Endothelial cell (in vitro differentiated cells): ENCODE results near the gene OTOP2. TPM values are rescaled to one million over a fixed set of nuclear protein-coding genes. Genes with fewer than 3 reads are reported as not detected.

Experiments used
- DNase-seq: peaks from one replicate; pipeline ENCODE4 v3.0.0; 2021; ENCODE audit warnings: low spot score
- H3K27ac Mint-ChIP-seq: one replicate; pipeline ENCODE4 v1.8.0; 2021; ENCODE audit warnings: mixed read lengths, inconsistent platforms; ENCODE audit not compliant: unreplicated experiment
- H3K27me3 Mint-ChIP-seq: one replicate; pipeline ENCODE4 v1.8.0; 2021; ENCODE audit warnings: mild to moderate bottlenecking, moderate library complexity, mixed read lengths, inconsistent platforms; ENCODE audit not compliant: unreplicated experiment
- H3K36me3 Mint-ChIP-seq: one replicate; pipeline ENCODE4 v1.8.0; 2021; ENCODE audit warnings: mild to moderate bottlenecking, low read depth, mixed read lengths, inconsistent platforms; ENCODE audit not compliant: unreplicated experiment
- H3K4me1 Mint-ChIP-seq: one replicate; pipeline ENCODE4 v1.8.0; 2021; ENCODE audit warnings: mild to moderate bottlenecking, mixed read lengths, inconsistent platforms; ENCODE audit not compliant: unreplicated experiment
- H3K4me3 Mint-ChIP-seq: one replicate; pipeline ENCODE4 v1.8.0; 2021; ENCODE audit warnings: mild to moderate bottlenecking, mixed read lengths, inconsistent platforms; ENCODE audit not compliant: unreplicated experiment
- H3K9me3 Mint-ChIP-seq: one replicate; pipeline ENCODE4 v1.8.0; 2021; ENCODE audit warnings: mixed read lengths, inconsistent platforms; ENCODE audit not compliant: unreplicated experiment
- CTCF ChIP-seq: fragments of 200-600 bp; sonication (generic); IDR thresholded peaks from one replicate; pipeline ENCODE4 v1.5.0; 2021; ENCODE audit warnings: antibody characterized with exemption; ENCODE audit not compliant: unreplicated experiment
- total RNA-seq: library from RNA; stranded (reverse); fragmentation: NEBNext Ultra II Directional; extraction: Animal tissue kit (Norgen Biotek cat#: 25700); gene quantifications from one replicate; pipeline ENCODE4 v1.2.1, GENCODE V29; 2021; ENCODE audit not compliant: unreplicated experiment

OTOP2 gene
- total RNA-seq, 1 donor from 2014 or later = not detected

GRCh38 chr17:74952431-74953133 lies 28.5 kb downstream of the OTOP2 start:
- H3K4me1 Mint-ChIP-seq = no peaks in the 10 kb centered on the region

GRCh38 chr17:74953134-74953687 lies 29.1 kb downstream of the OTOP2 start:
- Mint-ChIP-seq H3K27me3 (peaks cover 13% of the 10 kb centered on the region), H3K27ac (no peak overlapping the region), H3K36me3 (peaks cover 18% of the 10 kb centered on the region), H3K9me3 (no peaks in the 10 kb centered on the region), H3K4me3 (no peak overlapping the region), H3K4me1 (no peaks in the 10 kb centered on the region)
- DNase-seq = no peak
- no peak for TF ChIP-seq CTCF

More at GRCh38 chr17:74952431-74953133, 28.5 kb downstream of the OTOP2 start:
- TF ChIP-seq CTCF = no peak
- Mint-ChIP-seq H3K27ac (no peak overlapping the region), H3K36me3 (peaks cover 14% of the 10 kb centered on the region), H3K4me3 (peak overlapping the region; percentile 77), H3K27me3 (peaks cover 11% of the 10 kb centered on the region), H3K9me3 (no peaks in the 10 kb centered on the region)
- DNase-seq = no peak

GRCh38 chr17:74954115-74954514 lies 30.0 kb downstream of the OTOP2 start:
- Mint-ChIP-seq H3K4me3 (no peak overlapping the region), H3K9me3 (no peaks in the 10 kb centered on the region), H3K27me3 (peaks cover 10% of the 10 kb centered on the region), H3K27ac (no peak overlapping the region), H3K4me1 (no peaks in the 10 kb centered on the region), H3K36me3 (peaks cover 18% of the 10 kb centered on the region)
- TF ChIP-seq CTCF = no peak
- no peak for DNase-seq

GRCh38 chr17:74954665-74955421 lies 30.8 kb downstream of the OTOP2 start:
- no peak for DNase-seq
- no peak for TF ChIP-seq CTCF
- Mint-ChIP-seq H3K4me3 (peak overlapping the region; percentile 42), H3K36me3 (peaks cover 22% of the 10 kb centered on the region), H3K27me3 (peaks cover 11% of the 10 kb centered on the region), H3K9me3 (no peaks in the 10 kb centered on the region), H3K27ac (no peak overlapping the region), H3K4me1 (no peaks in the 10 kb centered on the region)
